Measurements from ENCODE around the gene PTPN1. TPM values are rescaled to one million over a fixed set of nuclear protein-coding genes. Genes with fewer than 3 reads are reported as not detected.
A peak's percentile ranks its signal among the peaks of the same experiment; 100 is the strongest.
"Not testable (repeated sequence)": the region's sequence is repeated elsewhere in the genome, so short reads cannot be mapped to it uniquely, and the experiment has no call there.

PTPN1 gene
- total and polyA plus RNA-seq, 4 donors, result 51.4 to 80.4 (median 64.7) TPM

- WGBS, 2 donors, result 28 to 46% methylated on average over 4 of the region's 4 CpGs
- TF ChIP-seq CTCF (IDR thresholded peaks at IDR 0.05; ENCODE audit: control extremely low read depth, extremely low read depth), result no peak
- peak in 1 of 3 donors; percentile 34 for DNase-seq
- no peak overlapping the region for H3K9ac ChIP-seq (ENCODE audit: insufficient read depth in 1 of 2, low read length in 2 of 2)
- peaks cover 20 to 35% (median 24%) of the 10 kb centered on the region in 5 donors for H3K4me1 ChIP-seq (ENCODE audit: control insufficient read depth in 5 of 5, insufficient read depth in 5 of 5, low read length in 5 of 5)
- ATAC-seq (ENCODE audit: insufficient read depth, low FRiP score), result no peak
- no peak overlapping the region for H3K4me3 ChIP-seq
- no peaks in the 10 kb centered on the region for H3K27me3 ChIP-seq (ENCODE audit: control insufficient read depth in 3 of 3, insufficient read depth in 3 of 3, low read length in 2 of 3)
- peaks cover 0 to 2% (median 0%) of the 10 kb centered on the region in 4 donors for H3K36me3 ChIP-seq (ENCODE audit: control insufficient read depth in 4 of 4, insufficient read depth in 4 of 4, low read length in 4 of 4)
- no peaks in the 10 kb centered on the region for H3K9me3 ChIP-seq (ENCODE audit: control insufficient read depth in 4 of 4, insufficient read depth in 3 of 4, low read length in 3 of 4)
- H3K27ac ChIP-seq (ENCODE audit: low read depth in 1 of 2, low read length in 1 of 2), result peak overlapping the region in 1 of 2 donors; percentile 83
Observed at GRCh38 chr20:50538276-50538675, 28.1 kb downstream of the PTPN1 start.

- WGBS, 2 donors, result 88 to 89% methylated on average over 8 of the region's 8 CpGs
- not testable (repeated sequence) for H3K27ac ChIP-seq (ENCODE audit: low read depth in 1 of 2, low read length in 1 of 2); H3K4me3 ChIP-seq; H3K36me3 ChIP-seq (ENCODE audit: control insufficient read depth in 4 of 4, insufficient read depth in 4 of 4, low read length in 4 of 4); ATAC-seq (ENCODE audit: insufficient read depth, low FRiP score); H3K9ac ChIP-seq (ENCODE audit: insufficient read depth in 1 of 2, low read length in 2 of 2); H3K27me3 ChIP-seq (ENCODE audit: control insufficient read depth in 3 of 3, insufficient read depth in 3 of 3, low read length in 2 of 3); H3K9me3 ChIP-seq (ENCODE audit: control insufficient read depth in 4 of 4, insufficient read depth in 3 of 4, low read length in 3 of 4); DNase-seq
- H3K4me1 ChIP-seq (ENCODE audit: control insufficient read depth in 5 of 5, insufficient read depth in 5 of 5, low read length in 5 of 5), result peaks cover 17 to 38% (median 22%) of the 10 kb centered on the region in 5 donors
Observed at GRCh38 chr20:50539798-50540197, 29.6 kb downstream of the PTPN1 start.

GRCh38 chr20:50540620-50541605, 30.7 kb downstream of the PTPN1 start:
- H3K9me3 ChIP-seq (ENCODE audit: control insufficient read depth in 4 of 4, insufficient read depth in 3 of 4, low read length in 3 of 4), result no peaks in the 10 kb centered on the region
- peaks cover 11 to 38% (median 18%) of the 10 kb centered on the region in 5 donors for H3K4me1 ChIP-seq (ENCODE audit: control insufficient read depth in 5 of 5, insufficient read depth in 5 of 5, low read length in 5 of 5)
- DNase-seq (peak in 1 of 3 donors; percentile 58), ATAC-seq (ENCODE audit: insufficient read depth, low FRiP score) (peak; percentile 78)
- H3K36me3 ChIP-seq (ENCODE audit: control insufficient read depth in 4 of 4, insufficient read depth in 4 of 4, low read length in 4 of 4), result peaks cover 0 to 2% (median 0%) of the 10 kb centered on the region in 4 donors
- 43 to 62% methylated on average over 14 of the region's 14 CpGs for WGBS, 2 donors
- H3K27ac ChIP-seq (ENCODE audit: low read depth in 1 of 2, low read length in 1 of 2), result peak overlapping the region; percentile 60 to 88
- no peaks in the 10 kb centered on the region for H3K27me3 ChIP-seq (ENCODE audit: control insufficient read depth in 3 of 3, insufficient read depth in 3 of 3, low read length in 2 of 3)
- TF ChIP-seq CTCF (IDR thresholded peaks at IDR 0.05; ENCODE audit: control extremely low read depth, extremely low read depth), result no peak
- no peak overlapping the region for H3K9ac ChIP-seq (ENCODE audit: insufficient read depth in 1 of 2, low read length in 2 of 2)
- H3K4me3 ChIP-seq, result no peak overlapping the region

GRCh38 chr20:50541606-50542041, 31.4 kb downstream of the PTPN1 start:
- Histone ChIP-seq H3K9ac (ENCODE audit: insufficient read depth in 1 of 2, low read length in 2 of 2) (no peak overlapping the region), H3K9me3 (ENCODE audit: control insufficient read depth in 4 of 4, insufficient read depth in 3 of 4, low read length in 3 of 4) (no peaks in the 10 kb centered on the region), H3K27ac (ENCODE audit: low read depth in 1 of 2, low read length in 1 of 2) (peak overlapping the region in 1 of 2 donors; percentile 88), H3K4me3 (no peak overlapping the region), H3K36me3 (ENCODE audit: control insufficient read depth in 4 of 4, insufficient read depth in 4 of 4, low read length in 4 of 4) (peaks cover 0 to 2% (median under 1%) of the 10 kb centered on the region in 4 donors), H3K27me3 (ENCODE audit: control insufficient read depth in 3 of 3, insufficient read depth in 3 of 3, low read length in 2 of 3) (no peaks in the 10 kb centered on the region), H3K4me1 (ENCODE audit: control insufficient read depth in 5 of 5, insufficient read depth in 5 of 5, low read length in 5 of 5) (peaks cover 14 to 40% (median 19%) of the 10 kb centered on the region in 5 donors)
- ATAC-seq (ENCODE audit: insufficient read depth, low FRiP score), result no peak
- no peak for TF ChIP-seq CTCF (IDR thresholded peaks at IDR 0.05; ENCODE audit: control extremely low read depth, extremely low read depth)
- 23 to 40% methylated on average over 5 of the region's 5 CpGs for WGBS, 2 donors
- DNase-seq, result peak in 1 of 3 donors; percentile 38

All from lung (tissue), 12 donors.